Measurements from ENCODE around the gene ABI3. TPM values are rescaled to one million over a fixed set of nuclear protein-coding genes. Genes with fewer than 3 reads are reported as not detected.

ABI3 gene
- polyA plus RNA-seq, 4 donors = 2.7 to 18.6 (median 8.7) TPM

- 75 to 93% (median 89%) methylated on average over 8 of the region's 8 CpGs for WGBS, 3 donors
- Histone ChIP-seq H3K9me3 (ENCODE audit: control insufficient read depth in 2 of 2, insufficient read depth in 1 of 2, low read depth in 1 of 2, low read length in 1 of 2) (no peaks in the 10 kb centered on the region), H3K36me3 (ENCODE audit: control insufficient read depth in 3 of 3, insufficient read depth in 2 of 3, low read depth in 1 of 3, low read length in 3 of 3) (no peaks in the 10 kb centered on the region), H3K4me1 (ENCODE audit: control insufficient read depth in 3 of 3, insufficient read depth in 2 of 3, low read depth in 1 of 3, low read length in 2 of 3) (no peaks in the 10 kb centered on the region), H3K27ac (ENCODE audit: low read depth in 1 of 3, low read length in 2 of 3) (peak overlapping the region in 1 of 3 donors; percentile 56), H3K27me3 (ENCODE audit: control insufficient read depth in 3 of 3, insufficient read depth in 3 of 3, low read length in 3 of 3) (peaks cover 0 to 8% (median 0%) of the 10 kb centered on the region in 3 donors), H3K4me3 (ENCODE audit: low read depth in 1 of 3, low read length in 3 of 3) (no peak overlapping the region)
- no peak for FAIRE-seq
- no peak for DNase-seq
Measured at GRCh38 chr17:49201481-49201927, 9.0 kb upstream of the ABI3 start.

GRCh38 chr17:49203796-49204195, 6.7 kb upstream of the ABI3 start:
- Histone ChIP-seq H3K4me1 (ENCODE audit: control insufficient read depth in 3 of 3, insufficient read depth in 2 of 3, low read depth in 1 of 3, low read length in 2 of 3) (no peaks in the 10 kb centered on the region), H3K27ac (ENCODE audit: low read depth in 1 of 3, low read length in 2 of 3) (no peak overlapping the region), H3K9me3 (ENCODE audit: control insufficient read depth in 2 of 2, insufficient read depth in 1 of 2, low read depth in 1 of 2, low read length in 1 of 2) (no peaks in the 10 kb centered on the region), H3K36me3 (ENCODE audit: control insufficient read depth in 3 of 3, insufficient read depth in 2 of 3, low read depth in 1 of 3, low read length in 3 of 3) (no peaks in the 10 kb centered on the region), H3K27me3 (ENCODE audit: control insufficient read depth in 3 of 3, insufficient read depth in 3 of 3, low read length in 3 of 3) (peaks cover 0 to 14% (median 0%) of the 10 kb centered on the region in 3 donors), H3K4me3 (ENCODE audit: low read depth in 1 of 3, low read length in 3 of 3) (no peak overlapping the region)
- no peak for FAIRE-seq
- 55 to 81% (median 64%) methylated on average over 2 of the region's 2 CpGs for WGBS, 3 donors
- DNase-seq = no peak

- FAIRE-seq (no peak), DNase-seq (no peak)
- Histone ChIP-seq H3K27ac (ENCODE audit: low read depth in 1 of 3, low read length in 2 of 3) (no peak overlapping the region), H3K9me3 (ENCODE audit: control insufficient read depth in 2 of 2, insufficient read depth in 1 of 2, low read depth in 1 of 2, low read length in 1 of 2) (no peaks in the 10 kb centered on the region), H3K4me3 (ENCODE audit: low read depth in 1 of 3, low read length in 3 of 3) (no peak overlapping the region), H3K27me3 (ENCODE audit: control insufficient read depth in 3 of 3, insufficient read depth in 3 of 3, low read length in 3 of 3) (peaks cover 0 to 14% (median 0%) of the 10 kb centered on the region in 3 donors), H3K4me1 (ENCODE audit: control insufficient read depth in 3 of 3, insufficient read depth in 2 of 3, low read depth in 1 of 3, low read length in 2 of 3) (no peaks in the 10 kb centered on the region), H3K36me3 (ENCODE audit: control insufficient read depth in 3 of 3, insufficient read depth in 2 of 3, low read depth in 1 of 3, low read length in 3 of 3) (no peaks in the 10 kb centered on the region)
- WGBS, 3 donors = 95 to 98% (median 97%) methylated on average over 2 of the region's 2 CpGs
Measured at GRCh38 chr17:49204516-49204915, 6.0 kb upstream of the ABI3 start.

GRCh38 chr17:49209061-49209571, 1.4 kb upstream of the ABI3 start:
- no peaks in the 10 kb centered on the region for H3K9me3 ChIP-seq (ENCODE audit: control insufficient read depth in 2 of 2, insufficient read depth in 1 of 2, low read depth in 1 of 2, low read length in 1 of 2)

GRCh38 chr17:49213399-49213798, 2.9 kb downstream of the ABI3 start:
- DNase-seq (no peak), FAIRE-seq (no peak)
- H3K4me1 ChIP-seq (ENCODE audit: control insufficient read depth in 3 of 3, insufficient read depth in 2 of 3, low read depth in 1 of 3, low read length in 2 of 3) = peaks cover 0 to 4% (median 3%) of the 10 kb centered on the region in 3 donors
- H3K36me3 ChIP-seq (ENCODE audit: control insufficient read depth in 3 of 3, insufficient read depth in 2 of 3, low read depth in 1 of 3, low read length in 3 of 3) = peaks cover 0 to 9% (median 0%) of the 10 kb centered on the region in 3 donors
- H3K27me3 ChIP-seq (ENCODE audit: control insufficient read depth in 3 of 3, insufficient read depth in 3 of 3, low read length in 3 of 3) = no peaks in the 10 kb centered on the region
- peak overlapping the region in 1 of 3 donors; percentile 56 for H3K4me3 ChIP-seq (ENCODE audit: low read depth in 1 of 3, low read length in 3 of 3)
- no peaks in the 10 kb centered on the region for H3K9me3 ChIP-seq (ENCODE audit: control insufficient read depth in 2 of 2, insufficient read depth in 1 of 2, low read depth in 1 of 2, low read length in 1 of 2)
- WGBS, 3 donors = 58 to 73% (median 63%) methylated on average over 5 of the region's 5 CpGs
- no peak overlapping the region for H3K27ac ChIP-seq (ENCODE audit: low read depth in 1 of 3, low read length in 2 of 3)

More at GRCh38 chr17:49209061-49209571, 1.4 kb upstream of the ABI3 start:
- Histone ChIP-seq H3K4me1 (ENCODE audit: control insufficient read depth in 3 of 3, insufficient read depth in 2 of 3, low read depth in 1 of 3, low read length in 2 of 3) (peaks cover 0 to 4% (median 0%) of the 10 kb centered on the region in 3 donors), H3K27me3 (ENCODE audit: control insufficient read depth in 3 of 3, insufficient read depth in 3 of 3, low read length in 3 of 3) (peaks cover 0 to 12% (median 0%) of the 10 kb centered on the region in 3 donors), H3K27ac (ENCODE audit: low read depth in 1 of 3, low read length in 2 of 3) (peak overlapping the region in 1 of 3 donors; percentile 46), H3K36me3 (ENCODE audit: control insufficient read depth in 3 of 3, insufficient read depth in 2 of 3, low read depth in 1 of 3, low read length in 3 of 3) (no peaks in the 10 kb centered on the region), H3K4me3 (ENCODE audit: low read depth in 1 of 3, low read length in 3 of 3) (no peak overlapping the region)
- WGBS, 3 donors = 61 to 80% (median 67%) methylated on average over 10 of the region's 10 CpGs
- FAIRE-seq (no peak), DNase-seq (no peak)

- no peaks in the 10 kb centered on the region for H3K9me3 ChIP-seq (ENCODE audit: control insufficient read depth in 2 of 2, insufficient read depth in 1 of 2, low read depth in 1 of 2, low read length in 1 of 2)
- H3K27ac ChIP-seq (ENCODE audit: low read depth in 1 of 3, low read length in 2 of 3) = no peak overlapping the region
- peak overlapping the region in 1 of 3 donors; percentile 56 for H3K4me3 ChIP-seq (ENCODE audit: low read depth in 1 of 3, low read length in 3 of 3)
- peaks cover 0 to 4% (median 3%) of the 10 kb centered on the region in 3 donors for H3K4me1 ChIP-seq (ENCODE audit: control insufficient read depth in 3 of 3, insufficient read depth in 2 of 3, low read depth in 1 of 3, low read length in 2 of 3)
- 81 to 88% (median 84%) methylated on average over 2 of the region's 2 CpGs for WGBS, 3 donors
- DNase-seq (no peak), FAIRE-seq (no peak)
- peaks cover 0 to 1% (median 0%) of the 10 kb centered on the region in 3 donors for H3K27me3 ChIP-seq (ENCODE audit: control insufficient read depth in 3 of 3, insufficient read depth in 3 of 3, low read length in 3 of 3)
- peaks cover 0 to 10% (median 0%) of the 10 kb centered on the region in 3 donors for H3K36me3 ChIP-seq (ENCODE audit: control insufficient read depth in 3 of 3, insufficient read depth in 2 of 3, low read depth in 1 of 3, low read length in 3 of 3)
Measured at GRCh38 chr17:49213847-49214246, 3.3 kb downstream of the ABI3 start.

- Histone ChIP-seq H3K27ac (ENCODE audit: low read depth in 1 of 3, low read length in 2 of 3) (peak overlapping the region in 1 of 3 donors; percentile 40), H3K9me3 (ENCODE audit: control insufficient read depth in 2 of 2, insufficient read depth in 1 of 2, low read depth in 1 of 2, low read length in 1 of 2) (no peaks in the 10 kb centered on the region), H3K4me1 (ENCODE audit: control insufficient read depth in 3 of 3, insufficient read depth in 2 of 3, low read depth in 1 of 3, low read length in 2 of 3) (peaks cover 0 to 4% (median 3%) of the 10 kb centered on the region in 3 donors), H3K4me3 (ENCODE audit: low read depth in 1 of 3, low read length in 3 of 3) (no peak overlapping the region), H3K36me3 (ENCODE audit: control insufficient read depth in 3 of 3, insufficient read depth in 2 of 3, low read depth in 1 of 3, low read length in 3 of 3) (peaks cover 0 to 15% (median 0%) of the 10 kb centered on the region in 3 donors), H3K27me3 (ENCODE audit: control insufficient read depth in 3 of 3, insufficient read depth in 3 of 3, low read length in 3 of 3) (peaks cover 0 to 7% (median 0%) of the 10 kb centered on the region in 3 donors)
- DNase-seq (no peak), FAIRE-seq (no peak)
- WGBS, 3 donors = 40 to 57% (median 42%) methylated on average over 12 of the region's 12 CpGs
Measured at GRCh38 chr17:49214676-49215360, 4.3 kb downstream of the ABI3 start.

GRCh38 chr17:49216482-49216881, 6.0 kb downstream of the ABI3 start:
- Histone ChIP-seq H3K36me3 (ENCODE audit: control insufficient read depth in 3 of 3, insufficient read depth in 2 of 3, low read depth in 1 of 3, low read length in 3 of 3) (peaks cover 0 to 18% (median 0%) of the 10 kb centered on the region in 3 donors), H3K4me3 (ENCODE audit: low read depth in 1 of 3, low read length in 3 of 3) (no peak overlapping the region), H3K27me3 (ENCODE audit: control insufficient read depth in 3 of 3, insufficient read depth in 3 of 3, low read length in 3 of 3) (peaks cover 0 to 9% (median 0%) of the 10 kb centered on the region in 3 donors), H3K27ac (ENCODE audit: low read depth in 1 of 3, low read length in 2 of 3) (peak overlapping the region in 1 of 3 donors; percentile 68), H3K4me1 (ENCODE audit: control insufficient read depth in 3 of 3, insufficient read depth in 2 of 3, low read depth in 1 of 3, low read length in 2 of 3) (peaks cover 0 to 3% (median 0%) of the 10 kb centered on the region in 3 donors), H3K9me3 (ENCODE audit: control insufficient read depth in 2 of 2, insufficient read depth in 1 of 2, low read depth in 1 of 2, low read length in 1 of 2) (no peaks in the 10 kb centered on the region)
- FAIRE-seq (no peak), DNase-seq (no peak)
- 81 to 85% (median 85%) methylated on average over 12 to 13 of the region's 13 CpGs for WGBS, 3 donors

All from small intestine (tissue), 7 donors.